Panc1 (cell line): ENCODE data around the gene WTAP.

Source experiments
- CTCF ChIP-seq: fragments of 450-650 bp; IDR thresholded peaks from 2 replicates; pipeline ENCODE4 v1.5.1; 2017; ENCODE audit warnings: mild to moderate bottlenecking
- TF ChIP-seq, protein P1 (sequence below), 2 experiments: IDR thresholded peaks; 2 replicates each; pipeline ENCODE4 v1.6.1; 2011 to 2012; ENCODE audit warnings: low read depth in 2 of 2, control low read depth in 1 of 2, low read length in 1 of 2, mild to moderate bottlenecking in 1 of 2, moderate library complexity in 1 of 2; ENCODE audit not compliant: insufficient read depth in 1 of 2

GRCh38 chr6:159679091-159680077 lies 47.9 kb upstream of the WTAP start:
- no peak for TF ChIP-seq CTCF
- TF ChIP-seq, protein P1, sequence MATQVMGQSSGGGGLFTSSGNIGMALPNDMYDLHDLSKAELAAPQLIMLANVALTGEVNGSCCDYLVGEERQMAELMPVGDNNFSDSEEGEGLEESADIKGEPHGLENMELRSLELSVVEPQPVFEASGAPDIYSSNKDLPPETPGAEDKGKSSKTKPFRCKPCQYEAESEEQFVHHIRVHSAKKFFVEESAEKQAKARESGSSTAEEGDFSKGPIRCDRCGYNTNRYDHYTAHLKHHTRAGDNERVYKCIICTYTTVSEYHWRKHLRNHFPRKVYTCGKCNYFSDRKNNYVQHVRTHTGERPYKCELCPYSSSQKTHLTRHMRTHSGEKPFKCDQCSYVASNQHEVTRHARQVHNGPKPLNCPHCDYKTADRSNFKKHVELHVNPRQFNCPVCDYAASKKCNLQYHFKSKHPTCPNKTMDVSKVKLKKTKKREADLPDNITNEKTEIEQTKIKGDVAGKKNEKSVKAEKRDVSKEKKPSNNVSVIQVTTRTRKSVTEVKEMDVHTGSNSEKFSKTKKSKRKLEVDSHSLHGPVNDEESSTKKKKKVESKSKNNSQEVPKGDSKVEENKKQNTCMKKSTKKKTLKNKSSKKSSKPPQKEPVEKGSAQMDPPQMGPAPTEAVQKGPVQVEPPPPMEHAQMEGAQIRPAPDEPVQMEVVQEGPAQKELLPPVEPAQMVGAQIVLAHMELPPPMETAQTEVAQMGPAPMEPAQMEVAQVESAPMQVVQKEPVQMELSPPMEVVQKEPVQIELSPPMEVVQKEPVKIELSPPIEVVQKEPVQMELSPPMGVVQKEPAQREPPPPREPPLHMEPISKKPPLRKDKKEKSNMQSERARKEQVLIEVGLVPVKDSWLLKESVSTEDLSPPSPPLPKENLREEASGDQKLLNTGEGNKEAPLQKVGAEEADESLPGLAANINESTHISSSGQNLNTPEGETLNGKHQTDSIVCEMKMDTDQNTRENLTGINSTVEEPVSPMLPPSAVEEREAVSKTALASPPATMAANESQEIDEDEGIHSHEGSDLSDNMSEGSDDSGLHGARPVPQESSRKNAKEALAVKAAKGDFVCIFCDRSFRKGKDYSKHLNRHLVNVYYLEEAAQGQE (IDR thresholded peaks at IDR 0.05; ENCODE audit: insufficient read depth in 1 of 2, low read depth in 2 of 2, low read length in 1 of 2) = no peak
